Liver (tissue), 9 donors: ENCODE data around the gene USO1. TPM values are rescaled to one million over a fixed set of nuclear protein-coding genes. Genes with fewer than 3 reads are reported as not detected.

Experiments used
- DNase-seq: peaks from one replicate; pipeline ENCODE4 v3.0.0-alpha.2; 2017; ENCODE audit warnings: low spot score
- H3K27ac ChIP-seq, 2 donors: one replicate each; pipeline ENCODE4 v1.7.0; 2013; ENCODE audit warnings: inconsistent platforms in 2 of 2, low read length in 2 of 2, control low read depth in 1 of 2, low read depth in 1 of 2, mild to moderate bottlenecking in 1 of 2
- H3K27me3 ChIP-seq, 4 donors: one replicate each; pipeline versions ENCODE4 v1.6.1 to v1.7.0; 2013; ENCODE audit warnings: low read length in 3 of 4, inconsistent platforms in 1 of 4, mild to moderate bottlenecking in 1 of 4, moderate library complexity in 1 of 4; ENCODE audit not compliant: control insufficient read depth in 4 of 4, insufficient read depth in 4 of 4
- H3K36me3 ChIP-seq, 4 donors: one replicate each; pipeline versions ENCODE4 v1.6.1 to v1.7.0; 2013; ENCODE audit warnings: low read length in 3 of 4, mild to moderate bottlenecking in 3 of 4, low read depth in 1 of 4, moderate library complexity in 1 of 4; ENCODE audit not compliant: control insufficient read depth in 4 of 4, insufficient read depth in 3 of 4
- H3K4me1 ChIP-seq, 4 donors: one replicate each; pipeline versions ENCODE4 v1.6.1 to v1.7.0; 2013; ENCODE audit warnings: low read length in 3 of 4, mild to moderate bottlenecking in 3 of 4, moderate library complexity in 1 of 4; ENCODE audit not compliant: control insufficient read depth in 4 of 4, insufficient read depth in 4 of 4
- H3K4me3 ChIP-seq, 3 donors: one replicate each; pipeline versions ENCODE4 v1.6.1 to v1.7.0; 2013; ENCODE audit warnings: low read length in 3 of 3, control low read depth in 1 of 3, low read depth in 1 of 3, mild to moderate bottlenecking in 1 of 3
- H3K9ac ChIP-seq, 2 donors: one replicate each; pipeline ENCODE4 v1.7.0; 2013; ENCODE audit warnings: low read length in 2 of 2, mild to moderate bottlenecking in 2 of 2, moderate library complexity in 2 of 2, control low read depth in 1 of 2, low read depth in 1 of 2
- H3K9me3 ChIP-seq, 4 donors: one replicate each; pipeline versions ENCODE4 v1.6.1 to v1.7.0; 2013; ENCODE audit warnings: low read length in 3 of 4; ENCODE audit not compliant: control insufficient read depth in 4 of 4
- EGR1 ChIP-seq, 2 donors: IDR thresholded peaks; 2 replicates each; pipeline ENCODE4 v1.6.1; 2016 to 2018; ENCODE audit warnings: antibody characterized with exemption in 2 of 2, low read depth in 2 of 2
- FOXA1 ChIP-seq: IDR thresholded peaks from 2 replicates; pipeline ENCODE4 v1.6.1; 2016; ENCODE audit warnings: antibody characterized with exemption
- FOXA2 ChIP-seq: IDR thresholded peaks from 2 replicates; pipeline ENCODE4 v1.6.1; 2016; ENCODE audit warnings: antibody characterized with exemption
- GABPA ChIP-seq, 2 donors: IDR thresholded peaks in 1 of 2; conservative IDR thresholded peaks in 1 of 2; 2 replicates each; pipeline ENCODE4 v1.6.1; 2016; ENCODE audit warnings: antibody characterized with exemption in 2 of 2, mild to moderate bottlenecking in 1 of 2, moderate library complexity in 1 of 2
- HNF4A ChIP-seq, 2 donors: conservative IDR thresholded peaks; 2 replicates each; pipeline ENCODE4 v1.6.1; 2016; ENCODE audit warnings: antibody characterized with exemption in 2 of 2, mild to moderate bottlenecking in 2 of 2
- HNF4G ChIP-seq: IDR thresholded peaks from 2 replicates; pipeline ENCODE4 v1.6.1; 2016; ENCODE audit warnings: antibody characterized with exemption
- JUND ChIP-seq, 2 donors: IDR thresholded peaks; 2 replicates each; pipeline ENCODE4 v1.6.1; 2016; ENCODE audit warnings: antibody characterized with exemption in 2 of 2
- NR2F2 ChIP-seq: IDR thresholded peaks from 2 replicates; pipeline ENCODE4 v1.6.1; 2016; ENCODE audit warnings: antibody characterized with exemption
- RAD21 ChIP-seq, 2 donors: IDR thresholded peaks; 2 replicates each; pipeline ENCODE4 v1.6.1; 2016; ENCODE audit warnings: antibody characterized with exemption in 2 of 2, mild to moderate bottlenecking in 2 of 2
- RXRA ChIP-seq, 2 donors: IDR thresholded peaks; 2 replicates each; pipeline ENCODE4 v1.6.1; 2017 to 2018; ENCODE audit warnings: antibody characterized with exemption in 2 of 2, mild to moderate bottlenecking in 1 of 2
- SP1 ChIP-seq: IDR thresholded peaks from 2 replicates; pipeline ENCODE4 v1.6.1; 2018; ENCODE audit warnings: antibody characterized with exemption, mild to moderate bottlenecking
- TAF1 ChIP-seq: conservative IDR thresholded peaks from 2 replicates; pipeline ENCODE4 v1.6.1; 2016; ENCODE audit warnings: antibody characterized with exemption, mild to moderate bottlenecking
- YY1 ChIP-seq: IDR thresholded peaks from 2 replicates; pipeline ENCODE4 v1.6.1; 2016; ENCODE audit warnings: antibody characterized with exemption, mild to moderate bottlenecking
- WGBS: extraction: QIAGEN DNeasy Blood & Tissue Kit; methylation state at CpG from one replicate; pipeline ENCODE4 v1.1.7; 2013; 5-methylcytosine and 5-hydroxymethylcytosine counted together
- polyA plus RNA-seq, 2 donors: library from polyadenylated mRNA; stranded (reverse) in 1 of 2; unstranded in 1 of 2; fragments of 200-250 nt in 1 of 2; fragments of >200 nt in 1 of 2; fragmentation: Nextera tagmentation in 1 of 2; extraction: Ambion mirVana in 1 of 2; gene quantifications; one replicate each; pipeline versions ENCODE4 v1.2.1 to v1.2.3, GENCODE V29; 2013 to 2015
- total RNA-seq, 2 donors: library from RNA; depleted of rRNA; stranded (reverse); fragments of >200 nt; gene quantifications; one replicate each; pipeline ENCODE4 v1.2.3, GENCODE V29; 2014
- TF ChIP-seq, protein P1 (sequence below): IDR thresholded peaks from 2 replicates; pipeline ENCODE4 v1.6.1; 2016; ENCODE audit warnings: antibody characterized with exemption
- TF ChIP-seq, protein P2 (sequence below): IDR thresholded peaks from 2 replicates; pipeline ENCODE4 v1.6.1; 2016; ENCODE audit warnings: antibody characterized with exemption
- TF ChIP-seq, protein P3 (sequence below): IDR thresholded peaks from 2 replicates; pipeline ENCODE4 v1.6.1; 2016; ENCODE audit warnings: antibody characterized with exemption, mild to moderate bottlenecking
- TF ChIP-seq, protein P4 (sequence below): fragments of 150-350 bp; IDR thresholded peaks from 2 replicates; pipeline ENCODE4 v1.5.1; 2017; ENCODE audit warnings: improper control_type of control experiment, low read depth, low read length; ENCODE audit not compliant: missing input control
- TF ChIP-seq, protein P5 (sequence below): IDR thresholded peaks from 2 replicates; pipeline ENCODE4 v1.6.1; 2016; ENCODE audit warnings: antibody characterized with exemption
- donor health status: healthy.
- donor health status: healthy.
- donor health status: healthy.
- donor health status: healthy.
- donor health status: healthy.

The USO1 gene
- total and polyA plus RNA-seq, 4 donors, result 18.4 to 77.0 (median 39.5) TPM

DNA sequence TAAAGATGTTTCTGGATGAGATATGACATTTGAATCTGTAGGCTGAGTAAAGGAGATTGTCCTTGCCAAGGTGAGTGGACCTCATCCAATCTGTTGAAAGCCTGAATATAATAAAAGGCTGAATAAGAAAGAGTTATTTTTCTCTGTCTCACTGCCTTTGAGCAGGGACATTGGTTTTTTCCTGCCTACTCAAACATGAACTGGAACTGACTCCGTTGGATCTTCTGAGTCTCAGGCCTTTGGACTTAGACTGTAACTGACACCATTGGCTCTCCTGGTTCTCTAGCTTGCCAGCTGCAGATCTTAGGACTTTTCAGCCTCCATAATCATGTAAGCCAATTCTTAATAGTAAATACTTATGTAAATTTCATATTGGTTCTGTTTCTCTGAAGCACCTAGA, 134.3 kb downstream of the USO1 start:
- no peak for DNase-seq
- Histone ChIP-seq H3K36me3 (no peaks in the 10 kb centered on the region), H3K27ac (no peak overlapping the region), H3K9me3 (peaks cover 0 to 3% (median 0%) of the 10 kb centered on the region in 4 donors), H3K4me1 (no peaks in the 10 kb centered on the region), H3K27me3 (no peaks in the 10 kb centered on the region), H3K4me3 (no peak overlapping the region), H3K9ac (no peak overlapping the region)
- TF ChIP-seq FOXA1 (no peak), RXRA (IDR thresholded peaks at IDR 0.05) (no peak), HNF4G (no peak), JUND (IDR thresholded peaks at IDR 0.05) (no peak), EGR1 (IDR thresholded peaks at IDR 0.05; ENCODE audit: low read depth in 2 of 2) (no peak), RAD21 (IDR thresholded peaks at IDR 0.05) (no peak), SP1 (no peak), HNF4A (conservative IDR thresholded peaks at IDR 0.05) (no peak), GABPA (IDR thresholded peaks at IDR 0.05 in 1 of 2, conservative IDR thresholded peaks at IDR 0.05 in 1 of 2) (no peak), TAF1 (no peak), NR2F2 (no peak), YY1 (no peak), FOXA2 (no peak)
- TF ChIP-seq, protein P1, sequence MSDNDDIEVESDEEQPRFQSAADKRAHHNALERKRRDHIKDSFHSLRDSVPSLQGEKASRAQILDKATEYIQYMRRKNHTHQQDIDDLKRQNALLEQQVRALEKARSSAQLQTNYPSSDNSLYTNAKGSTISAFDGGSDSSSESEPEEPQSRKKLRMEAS, result no peak
- TF ChIP-seq, protein P2, sequence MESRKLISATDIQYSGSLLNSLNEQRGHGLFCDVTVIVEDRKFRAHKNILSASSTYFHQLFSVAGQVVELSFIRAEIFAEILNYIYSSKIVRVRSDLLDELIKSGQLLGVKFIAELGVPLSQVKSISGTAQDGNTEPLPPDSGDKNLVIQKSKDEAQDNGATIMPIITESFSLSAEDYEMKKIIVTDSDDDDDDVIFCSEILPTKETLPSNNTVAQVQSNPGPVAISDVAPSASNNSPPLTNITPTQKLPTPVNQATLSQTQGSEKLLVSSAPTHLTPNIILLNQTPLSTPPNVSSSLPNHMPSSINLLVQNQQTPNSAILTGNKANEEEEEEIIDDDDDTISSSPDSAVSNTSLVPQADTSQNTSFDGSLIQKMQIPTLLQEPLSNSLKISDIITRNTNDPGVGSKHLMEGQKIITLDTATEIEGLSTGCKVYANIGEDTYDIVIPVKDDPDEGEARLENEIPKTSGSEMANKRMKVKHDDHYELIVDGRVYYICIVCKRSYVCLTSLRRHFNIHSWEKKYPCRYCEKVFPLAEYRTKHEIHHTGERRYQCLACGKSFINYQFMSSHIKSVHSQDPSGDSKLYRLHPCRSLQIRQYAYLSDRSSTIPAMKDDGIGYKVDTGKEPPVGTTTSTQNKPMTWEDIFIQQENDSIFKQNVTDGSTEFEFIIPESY, result no peak
- TF ChIP-seq, protein P3, sequence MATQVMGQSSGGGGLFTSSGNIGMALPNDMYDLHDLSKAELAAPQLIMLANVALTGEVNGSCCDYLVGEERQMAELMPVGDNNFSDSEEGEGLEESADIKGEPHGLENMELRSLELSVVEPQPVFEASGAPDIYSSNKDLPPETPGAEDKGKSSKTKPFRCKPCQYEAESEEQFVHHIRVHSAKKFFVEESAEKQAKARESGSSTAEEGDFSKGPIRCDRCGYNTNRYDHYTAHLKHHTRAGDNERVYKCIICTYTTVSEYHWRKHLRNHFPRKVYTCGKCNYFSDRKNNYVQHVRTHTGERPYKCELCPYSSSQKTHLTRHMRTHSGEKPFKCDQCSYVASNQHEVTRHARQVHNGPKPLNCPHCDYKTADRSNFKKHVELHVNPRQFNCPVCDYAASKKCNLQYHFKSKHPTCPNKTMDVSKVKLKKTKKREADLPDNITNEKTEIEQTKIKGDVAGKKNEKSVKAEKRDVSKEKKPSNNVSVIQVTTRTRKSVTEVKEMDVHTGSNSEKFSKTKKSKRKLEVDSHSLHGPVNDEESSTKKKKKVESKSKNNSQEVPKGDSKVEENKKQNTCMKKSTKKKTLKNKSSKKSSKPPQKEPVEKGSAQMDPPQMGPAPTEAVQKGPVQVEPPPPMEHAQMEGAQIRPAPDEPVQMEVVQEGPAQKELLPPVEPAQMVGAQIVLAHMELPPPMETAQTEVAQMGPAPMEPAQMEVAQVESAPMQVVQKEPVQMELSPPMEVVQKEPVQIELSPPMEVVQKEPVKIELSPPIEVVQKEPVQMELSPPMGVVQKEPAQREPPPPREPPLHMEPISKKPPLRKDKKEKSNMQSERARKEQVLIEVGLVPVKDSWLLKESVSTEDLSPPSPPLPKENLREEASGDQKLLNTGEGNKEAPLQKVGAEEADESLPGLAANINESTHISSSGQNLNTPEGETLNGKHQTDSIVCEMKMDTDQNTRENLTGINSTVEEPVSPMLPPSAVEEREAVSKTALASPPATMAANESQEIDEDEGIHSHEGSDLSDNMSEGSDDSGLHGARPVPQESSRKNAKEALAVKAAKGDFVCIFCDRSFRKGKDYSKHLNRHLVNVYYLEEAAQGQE, result no peak
- TF ChIP-seq, protein P4, sequence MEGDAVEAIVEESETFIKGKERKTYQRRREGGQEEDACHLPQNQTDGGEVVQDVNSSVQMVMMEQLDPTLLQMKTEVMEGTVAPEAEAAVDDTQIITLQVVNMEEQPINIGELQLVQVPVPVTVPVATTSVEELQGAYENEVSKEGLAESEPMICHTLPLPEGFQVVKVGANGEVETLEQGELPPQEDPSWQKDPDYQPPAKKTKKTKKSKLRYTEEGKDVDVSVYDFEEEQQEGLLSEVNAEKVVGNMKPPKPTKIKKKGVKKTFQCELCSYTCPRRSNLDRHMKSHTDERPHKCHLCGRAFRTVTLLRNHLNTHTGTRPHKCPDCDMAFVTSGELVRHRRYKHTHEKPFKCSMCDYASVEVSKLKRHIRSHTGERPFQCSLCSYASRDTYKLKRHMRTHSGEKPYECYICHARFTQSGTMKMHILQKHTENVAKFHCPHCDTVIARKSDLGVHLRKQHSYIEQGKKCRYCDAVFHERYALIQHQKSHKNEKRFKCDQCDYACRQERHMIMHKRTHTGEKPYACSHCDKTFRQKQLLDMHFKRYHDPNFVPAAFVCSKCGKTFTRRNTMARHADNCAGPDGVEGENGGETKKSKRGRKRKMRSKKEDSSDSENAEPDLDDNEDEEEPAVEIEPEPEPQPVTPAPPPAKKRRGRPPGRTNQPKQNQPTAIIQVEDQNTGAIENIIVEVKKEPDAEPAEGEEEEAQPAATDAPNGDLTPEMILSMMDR, result no peak
- TF ChIP-seq, protein P5, sequence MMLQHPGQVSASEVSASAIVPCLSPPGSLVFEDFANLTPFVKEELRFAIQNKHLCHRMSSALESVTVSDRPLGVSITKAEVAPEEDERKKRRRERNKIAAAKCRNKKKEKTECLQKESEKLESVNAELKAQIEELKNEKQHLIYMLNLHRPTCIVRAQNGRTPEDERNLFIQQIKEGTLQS, result no peak
- WGBS, result 13% methylated on average over 1 of the region's 1 CpG
